Stimulated activated CD8-positive, alpha-beta memory T cell treated with anti-CD3 and anti-CD28 coated beads, Interleukin-15, amount 100 ng/mL, for 4 hours (primary cell): ENCODE data around the gene ATM.

Source experiments
- DNase-seq, 2 donors: peaks; one replicate each; pipeline ENCODE4 v3.0.0-alpha.2; 2020; ENCODE audit warnings: low read depth in 2 of 2

The ATM gene

GRCh38 chr11:108222574-108223347 lies at the start of gene ATM, which contains the start of gene NPAT:
TSS of gene ATM (plus strand) at chr11:108223067. CDS start at chr11:108227625, 4,558 bp downstream.
TSS of gene NPAT (minus strand) at chr11:108222638. CDS start at chr11:108222536, 102 bp downstream.
- peak; percentile 97 to 99 for DNase-seq

GRCh38 chr11:108177570-108177969 lies 45.3 kb upstream of the ATM start:
- no peak for DNase-seq

GRCh38 chr11:108193725-108194124 lies 29.1 kb upstream of the ATM start:
- no peak for DNase-seq

- DNase-seq, result no peak
These were observed 26.0 kb upstream of the ATM start for GRCh38 chr11:108196901-108197300.

DNA sequence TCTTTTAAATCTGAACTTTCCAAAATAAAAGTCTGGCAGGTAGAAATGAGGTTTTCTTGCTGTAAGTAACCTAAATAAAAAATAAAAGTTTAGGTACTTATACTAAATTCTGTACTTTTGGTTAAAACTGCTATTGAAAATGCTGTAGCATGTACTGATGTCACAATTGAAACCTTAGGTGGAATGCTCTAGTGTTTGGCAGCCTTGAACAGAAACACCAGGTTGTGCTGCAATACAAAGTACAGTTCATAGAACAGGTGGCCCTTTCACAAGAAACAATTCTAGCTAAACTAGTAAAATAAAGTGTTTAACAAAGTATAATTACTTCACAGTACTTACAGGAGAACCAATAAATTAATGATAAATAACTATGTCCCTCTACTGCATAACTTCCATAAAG lies 25.5 kb upstream of the ATM start:
- no peak for DNase-seq

DNA sequence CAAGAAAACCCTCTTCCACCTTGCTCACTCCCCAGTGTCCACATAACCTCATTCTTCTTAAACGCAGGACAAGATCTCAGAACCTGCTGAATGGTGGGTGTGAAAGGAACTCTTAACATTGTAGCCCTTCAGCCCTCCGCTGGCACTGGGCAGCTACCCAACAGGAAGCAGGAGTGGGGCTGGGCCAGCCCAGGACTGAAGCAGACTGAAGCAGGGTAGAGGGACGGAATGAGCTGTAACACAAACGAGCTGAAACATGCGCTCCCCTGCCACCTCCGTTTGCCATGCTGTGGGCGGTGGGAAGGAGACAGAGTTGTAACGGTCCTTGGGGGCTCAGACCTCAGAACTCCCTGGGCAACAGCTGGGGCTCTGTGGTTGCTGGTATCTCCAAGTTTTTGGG lies 24.0 kb upstream of the ATM start:
- DNase-seq, result no peak

DNA sequence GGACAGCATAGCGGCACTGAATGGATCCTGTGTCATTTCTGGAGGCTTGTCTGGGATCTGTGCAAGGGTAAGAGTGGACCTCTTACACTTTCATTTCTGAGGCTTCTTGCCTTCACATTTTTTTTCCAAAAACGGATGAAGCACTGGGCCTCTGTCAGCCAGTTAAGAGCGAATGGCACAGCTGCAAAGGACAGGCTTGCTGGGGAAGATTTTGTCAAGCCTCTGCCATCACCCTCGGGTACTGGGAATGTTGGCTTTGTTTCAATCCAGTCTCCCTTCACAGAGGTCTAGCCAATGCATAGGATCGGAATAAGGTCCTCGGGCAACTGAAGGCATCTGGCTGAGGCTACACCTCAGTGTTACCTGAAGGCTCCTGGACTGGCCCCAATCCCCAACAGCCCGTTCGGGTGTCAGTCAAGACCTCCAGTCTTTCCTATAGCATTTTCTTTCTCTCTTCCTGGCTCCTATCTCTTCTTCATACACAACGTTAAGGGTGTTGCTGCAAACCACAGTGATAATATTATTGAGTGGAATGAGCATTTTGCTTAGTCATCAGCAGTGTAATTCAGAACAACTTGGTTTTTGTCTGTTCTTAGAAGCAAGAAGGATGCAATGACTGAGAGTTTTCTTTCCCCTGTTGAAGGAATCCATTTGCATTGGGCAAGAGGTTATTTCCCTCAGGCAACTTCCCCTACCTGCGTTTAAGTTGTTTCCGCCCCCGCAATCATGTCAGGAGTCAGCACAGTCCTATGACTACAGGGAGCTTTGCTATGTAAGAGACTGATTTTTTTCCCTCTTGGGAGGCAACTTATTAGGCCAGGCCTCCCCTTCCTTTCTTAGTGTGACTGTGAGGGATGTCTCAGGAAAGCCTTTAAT lies 23.2 kb upstream of the ATM start:
- peak in 1 of 2 donors; percentile 37 for DNase-seq

DNA sequence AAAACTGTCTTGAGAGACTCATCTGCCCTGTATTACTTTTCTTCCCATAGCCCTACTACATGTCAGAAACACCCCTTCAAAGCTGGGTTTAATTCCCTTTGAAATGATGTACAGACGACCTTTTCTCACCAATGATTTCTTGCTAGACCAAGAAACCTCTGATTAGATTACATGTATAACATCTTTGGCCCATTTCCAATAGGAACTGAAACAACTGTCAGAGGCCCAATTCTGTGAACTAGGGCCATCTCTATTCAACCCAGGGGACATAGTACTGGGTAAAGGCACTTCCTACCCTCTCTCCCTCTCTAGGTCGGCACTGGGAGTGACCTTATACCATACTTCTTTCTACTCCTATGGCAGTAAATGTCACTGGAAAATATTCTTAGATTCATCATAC lies 19.8 kb upstream of the ATM start:
- DNase-seq, result no peak

DNA sequence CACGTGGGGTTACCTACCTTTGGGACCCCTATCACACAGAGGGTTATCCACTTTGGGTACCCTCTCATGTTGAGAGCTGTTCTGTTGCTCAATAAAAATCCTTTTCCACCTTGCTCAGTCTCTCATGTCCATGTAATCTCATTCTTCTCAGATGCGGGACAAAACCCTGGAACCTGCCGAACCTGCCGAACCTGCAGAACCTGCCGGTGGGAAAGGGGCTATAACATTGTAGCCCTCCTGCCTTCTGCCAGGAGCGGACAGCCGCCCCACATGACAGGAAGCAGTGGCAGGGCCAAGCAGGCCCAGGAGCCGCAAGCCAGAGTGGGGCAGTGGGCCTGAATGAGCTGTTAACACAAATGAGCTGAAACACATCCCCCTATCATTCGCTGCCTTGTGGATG lies 18.5 kb upstream of the ATM start:
- DNase-seq, result no peak

GRCh38 chr11:108204929-108205499 lies 17.9 kb upstream of the ATM start:
- no peak for DNase-seq

- no peak for DNase-seq
These were observed 16.7 kb upstream of the ATM start for GRCh38 chr11:108206171-108206570.

DNA sequence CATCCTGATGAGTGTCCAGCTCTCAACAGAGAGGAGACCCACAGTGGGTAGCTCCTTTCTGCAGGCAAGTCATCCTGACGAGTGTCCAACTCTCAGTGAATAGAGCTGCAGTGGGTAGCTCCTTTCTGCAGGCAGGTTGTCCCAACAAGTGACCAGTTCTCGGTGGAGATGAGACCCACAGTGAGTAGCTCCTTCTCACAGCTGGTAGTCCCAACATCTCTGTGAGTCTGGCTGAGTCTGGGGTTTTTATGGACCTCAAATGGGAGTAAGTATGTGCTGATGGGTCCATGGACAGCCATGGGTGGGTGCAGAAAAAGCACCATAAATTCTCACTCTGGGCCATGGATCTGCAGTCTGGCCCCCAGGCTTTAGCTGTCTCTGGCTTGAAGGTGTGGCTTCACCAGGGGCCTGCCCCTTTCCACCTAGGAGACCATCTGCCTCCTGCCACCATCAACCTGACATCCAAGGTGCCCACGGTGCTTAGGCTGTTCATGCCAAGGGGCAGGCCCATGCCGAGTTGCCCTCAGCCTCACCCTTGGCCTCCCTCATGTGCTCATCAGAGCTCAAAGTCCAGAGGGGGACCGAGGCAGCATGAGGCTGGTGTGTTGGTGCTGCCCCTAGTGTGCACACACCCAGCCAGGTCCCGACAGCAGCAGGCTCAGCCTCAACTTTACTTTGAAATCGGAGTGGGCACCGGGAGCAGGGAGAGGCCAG lies 15.7 kb upstream of the ATM start:
- no peak for DNase-seq

- no peak for DNase-seq
These were observed 15.2 kb upstream of the ATM start for GRCh38 chr11:108207683-108208060.

GRCh38 chr11:108210441-108210840 lies 12.4 kb upstream of the ATM start:
- no peak for DNase-seq

- DNase-seq, result no peak
These were observed 9.1 kb upstream of the ATM start for GRCh38 chr11:108213784-108214183.

GRCh38 chr11:108216988-108217387 lies 5.9 kb upstream of the ATM start:
- no peak for DNase-seq

DNA sequence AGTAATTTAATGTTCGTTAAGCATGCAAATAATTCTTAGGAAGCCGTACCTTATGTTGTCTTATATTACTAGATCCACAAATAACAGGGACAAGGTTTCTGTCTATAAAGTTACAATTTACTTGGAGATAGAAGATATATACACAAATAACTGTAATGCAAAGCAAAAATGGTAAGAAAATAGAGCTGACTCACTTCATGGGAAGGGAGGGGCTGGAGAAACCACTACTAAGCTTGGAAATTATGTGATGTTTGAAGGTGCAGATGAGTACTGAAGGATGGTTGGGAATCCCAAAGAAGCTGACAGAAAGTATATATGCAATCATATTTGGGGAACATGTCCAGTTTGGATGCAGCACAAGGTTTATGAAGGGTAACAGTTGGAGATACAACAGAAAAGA lies 4.4 kb upstream of the ATM start:
- no peak for DNase-seq

DNA sequence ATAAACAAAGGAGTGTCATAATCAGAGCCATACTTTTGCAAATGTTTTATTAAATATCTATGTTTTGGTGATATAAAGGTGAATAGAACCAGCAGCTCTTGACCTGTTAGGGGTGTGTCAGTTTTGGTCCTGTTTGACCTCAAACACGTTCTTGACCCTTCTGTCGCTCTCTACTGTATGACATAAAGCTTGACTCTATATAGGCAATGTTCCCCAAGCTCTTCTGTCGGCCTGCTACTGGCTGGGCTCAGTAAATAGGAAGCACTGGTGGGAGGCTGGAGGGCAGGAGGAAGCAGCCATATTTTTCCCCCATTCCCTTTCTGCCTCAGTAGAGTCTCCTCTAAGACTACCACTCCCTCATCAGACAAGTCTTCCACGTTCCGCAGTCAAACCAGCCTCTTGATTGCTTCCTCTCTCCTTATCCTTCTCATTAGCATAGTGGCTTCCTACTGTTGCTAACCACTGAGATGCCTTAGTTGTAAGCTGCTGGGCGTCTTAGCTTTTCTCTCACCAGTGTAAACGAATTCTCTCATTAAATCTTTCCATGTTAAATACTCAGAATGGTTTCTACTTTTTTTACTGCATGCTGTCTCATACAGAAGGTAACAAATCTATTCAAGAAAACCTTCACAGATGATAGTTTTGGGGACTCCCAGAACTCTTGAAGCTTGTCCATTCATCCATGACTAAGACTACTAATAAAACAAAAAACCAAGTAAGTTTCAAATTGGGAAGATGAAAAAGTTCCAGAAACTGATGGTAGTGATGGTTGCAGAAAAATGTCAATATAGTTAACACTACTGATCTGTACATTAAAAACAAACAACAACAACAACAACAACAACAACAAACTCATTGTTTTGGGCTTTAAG lies 3.7 kb upstream of the ATM start:
- DNase-seq, result no peak

GRCh38 chr11:108220721-108221336 lies 2.0 kb upstream of the ATM start:
- DNase-seq, result no peak

DNA sequence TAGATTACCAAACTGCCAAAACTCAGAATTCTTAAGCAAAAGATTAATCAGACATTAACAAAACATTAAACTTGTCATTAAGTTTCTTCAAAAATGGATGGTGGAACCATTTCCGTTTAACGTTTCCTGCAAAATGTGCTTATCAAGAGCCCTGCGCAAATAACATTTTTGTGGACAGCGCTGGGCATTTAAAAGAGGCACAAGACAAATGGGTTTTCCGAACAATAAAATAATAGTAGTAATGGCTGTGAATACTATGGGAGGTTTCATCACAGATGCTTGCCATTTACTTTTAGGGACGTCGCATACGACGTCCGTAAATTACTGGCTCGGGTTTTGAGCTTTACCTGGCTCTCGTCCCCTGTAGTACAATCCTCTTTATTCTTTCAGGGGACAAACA lies 1.5 kb upstream of the ATM start:
- DNase-seq, result no peak
